Liver (tissue), 9 donors: ENCODE results near the gene SDHB. TPM values are rescaled to one million over a fixed set of nuclear protein-coding genes. Genes with fewer than 3 reads are reported as not detected.

Source experiments
- DNase-seq: peaks from one replicate; pipeline ENCODE4 v3.0.0-alpha.2; 2017; ENCODE audit warnings: low spot score
- H3K27ac ChIP-seq, 2 donors: one replicate each; pipeline ENCODE4 v1.7.0; 2013; ENCODE audit warnings: inconsistent platforms in 2 of 2, low read length in 2 of 2, control low read depth in 1 of 2, low read depth in 1 of 2, mild to moderate bottlenecking in 1 of 2
- H3K27me3 ChIP-seq, 4 donors: one replicate each; pipeline versions ENCODE4 v1.6.1 to v1.7.0; 2013; ENCODE audit warnings: low read length in 3 of 4, inconsistent platforms in 1 of 4, mild to moderate bottlenecking in 1 of 4, moderate library complexity in 1 of 4; ENCODE audit not compliant: control insufficient read depth in 4 of 4, insufficient read depth in 4 of 4
- H3K36me3 ChIP-seq, 4 donors: one replicate each; pipeline versions ENCODE4 v1.6.1 to v1.7.0; 2013; ENCODE audit warnings: low read length in 3 of 4, mild to moderate bottlenecking in 3 of 4, low read depth in 1 of 4, moderate library complexity in 1 of 4; ENCODE audit not compliant: control insufficient read depth in 4 of 4, insufficient read depth in 3 of 4
- H3K4me1 ChIP-seq, 4 donors: one replicate each; pipeline versions ENCODE4 v1.6.1 to v1.7.0; 2013; ENCODE audit warnings: low read length in 3 of 4, mild to moderate bottlenecking in 3 of 4, moderate library complexity in 1 of 4; ENCODE audit not compliant: control insufficient read depth in 4 of 4, insufficient read depth in 4 of 4
- H3K4me3 ChIP-seq, 3 donors: one replicate each; pipeline versions ENCODE4 v1.6.1 to v1.7.0; 2013; ENCODE audit warnings: low read length in 3 of 3, control low read depth in 1 of 3, low read depth in 1 of 3, mild to moderate bottlenecking in 1 of 3
- H3K9ac ChIP-seq, 2 donors: one replicate each; pipeline ENCODE4 v1.7.0; 2013; ENCODE audit warnings: low read length in 2 of 2, mild to moderate bottlenecking in 2 of 2, moderate library complexity in 2 of 2, control low read depth in 1 of 2, low read depth in 1 of 2
- H3K9me3 ChIP-seq, 4 donors: one replicate each; pipeline versions ENCODE4 v1.6.1 to v1.7.0; 2013; ENCODE audit warnings: low read length in 3 of 4; ENCODE audit not compliant: control insufficient read depth in 4 of 4
- EGR1 ChIP-seq, 2 donors: IDR thresholded peaks; 2 replicates each; pipeline ENCODE4 v1.6.1; 2016 to 2018; ENCODE audit warnings: antibody characterized with exemption in 2 of 2, low read depth in 2 of 2
- FOXA2 ChIP-seq: IDR thresholded peaks from 2 replicates; pipeline ENCODE4 v1.6.1; 2016; ENCODE audit warnings: antibody characterized with exemption
- GABPA ChIP-seq, 2 donors: IDR thresholded peaks in 1 of 2; conservative IDR thresholded peaks in 1 of 2; 2 replicates each; pipeline ENCODE4 v1.6.1; 2016; ENCODE audit warnings: antibody characterized with exemption in 2 of 2, mild to moderate bottlenecking in 1 of 2, moderate library complexity in 1 of 2
- HNF4A ChIP-seq, 2 donors: conservative IDR thresholded peaks; 2 replicates each; pipeline ENCODE4 v1.6.1; 2016; ENCODE audit warnings: antibody characterized with exemption in 2 of 2, mild to moderate bottlenecking in 2 of 2
- HNF4G ChIP-seq: IDR thresholded peaks from 2 replicates; pipeline ENCODE4 v1.6.1; 2016; ENCODE audit warnings: antibody characterized with exemption
- JUND ChIP-seq, 2 donors: IDR thresholded peaks; 2 replicates each; pipeline ENCODE4 v1.6.1; 2016; ENCODE audit warnings: antibody characterized with exemption in 2 of 2
- NR2F2 ChIP-seq: IDR thresholded peaks from 2 replicates; pipeline ENCODE4 v1.6.1; 2016; ENCODE audit warnings: antibody characterized with exemption
- RXRA ChIP-seq, 2 donors: IDR thresholded peaks; 2 replicates each; pipeline ENCODE4 v1.6.1; 2017 to 2018; ENCODE audit warnings: antibody characterized with exemption in 2 of 2, mild to moderate bottlenecking in 1 of 2
- SP1 ChIP-seq: IDR thresholded peaks from 2 replicates; pipeline ENCODE4 v1.6.1; 2018; ENCODE audit warnings: antibody characterized with exemption, mild to moderate bottlenecking
- TAF1 ChIP-seq: conservative IDR thresholded peaks from 2 replicates; pipeline ENCODE4 v1.6.1; 2016; ENCODE audit warnings: antibody characterized with exemption, mild to moderate bottlenecking
- WGBS: extraction: QIAGEN DNeasy Blood & Tissue Kit; methylation state at CpG from one replicate; pipeline ENCODE4 v1.1.7; 2013; 5-methylcytosine and 5-hydroxymethylcytosine counted together
- polyA plus RNA-seq, 2 donors: library from polyadenylated mRNA; stranded (reverse) in 1 of 2; unstranded in 1 of 2; fragments of 200-250 nt in 1 of 2; fragments of >200 nt in 1 of 2; fragmentation: Nextera tagmentation in 1 of 2; extraction: Ambion mirVana in 1 of 2; gene quantifications; one replicate each; pipeline versions ENCODE4 v1.2.1 to v1.2.3, GENCODE V29; 2013 to 2015
- total RNA-seq, 2 donors: library from RNA; depleted of rRNA; stranded (reverse); fragments of >200 nt; gene quantifications; one replicate each; pipeline ENCODE4 v1.2.3, GENCODE V29; 2014
- TF ChIP-seq, protein P1 (sequence below): IDR thresholded peaks from 2 replicates; pipeline ENCODE4 v1.6.1; 2016; ENCODE audit warnings: antibody characterized with exemption
- TF ChIP-seq, protein P2 (sequence below): IDR thresholded peaks from 2 replicates; pipeline ENCODE4 v1.6.1; 2016; ENCODE audit warnings: antibody characterized with exemption, mild to moderate bottlenecking
- TF ChIP-seq, protein P3 (sequence below): fragments of 150-350 bp; IDR thresholded peaks from 2 replicates; pipeline ENCODE4 v1.5.1; 2017; ENCODE audit warnings: improper control_type of control experiment, low read depth, low read length; ENCODE audit not compliant: missing input control
- TF ChIP-seq, protein P4 (sequence below): IDR thresholded peaks from 2 replicates; pipeline ENCODE4 v1.6.1; 2016; ENCODE audit warnings: antibody characterized with exemption
- donor health status: healthy.
- donor health status: healthy.
- donor health status: healthy.
- donor health status: healthy.
- donor health status: healthy.

Gene SDHB
- total and polyA plus RNA-seq, 4 donors: 73.9 to 279 (median 172) TPM

DNA sequence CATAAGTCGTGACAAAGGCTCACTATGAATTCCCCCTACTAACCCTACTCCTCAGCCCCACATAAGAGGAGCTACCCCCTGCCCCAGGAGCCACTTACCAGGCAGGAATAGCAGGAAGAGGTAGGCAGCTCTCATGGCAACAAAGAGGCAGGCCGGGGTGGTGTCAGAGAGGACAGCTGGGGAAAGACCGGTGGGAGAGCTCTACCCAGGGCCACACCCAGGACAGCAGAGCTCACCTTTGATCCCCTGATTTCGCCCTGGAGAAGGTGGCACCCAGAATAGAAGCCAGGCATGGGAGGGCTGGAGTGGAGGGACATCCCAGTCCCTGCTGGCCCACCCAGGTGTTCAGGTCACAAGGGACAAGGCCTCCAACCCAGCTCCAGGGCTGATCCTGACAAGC is 75.7 kb downstream of the SDHB start:
- no peaks in the 10 kb centered on the region for H3K9me3 ChIP-seq
- TF ChIP-seq HNF4G (no peak), JUND (IDR thresholded peaks at IDR 0.05) (no peak), TAF1 (no peak), NR2F2 (no peak), RXRA (IDR thresholded peaks at IDR 0.05) (no peak), HNF4A (conservative IDR thresholded peaks at IDR 0.05) (no peak)
- TF ChIP-seq, protein P1, sequence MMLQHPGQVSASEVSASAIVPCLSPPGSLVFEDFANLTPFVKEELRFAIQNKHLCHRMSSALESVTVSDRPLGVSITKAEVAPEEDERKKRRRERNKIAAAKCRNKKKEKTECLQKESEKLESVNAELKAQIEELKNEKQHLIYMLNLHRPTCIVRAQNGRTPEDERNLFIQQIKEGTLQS: no peak
- TF ChIP-seq, protein P2, sequence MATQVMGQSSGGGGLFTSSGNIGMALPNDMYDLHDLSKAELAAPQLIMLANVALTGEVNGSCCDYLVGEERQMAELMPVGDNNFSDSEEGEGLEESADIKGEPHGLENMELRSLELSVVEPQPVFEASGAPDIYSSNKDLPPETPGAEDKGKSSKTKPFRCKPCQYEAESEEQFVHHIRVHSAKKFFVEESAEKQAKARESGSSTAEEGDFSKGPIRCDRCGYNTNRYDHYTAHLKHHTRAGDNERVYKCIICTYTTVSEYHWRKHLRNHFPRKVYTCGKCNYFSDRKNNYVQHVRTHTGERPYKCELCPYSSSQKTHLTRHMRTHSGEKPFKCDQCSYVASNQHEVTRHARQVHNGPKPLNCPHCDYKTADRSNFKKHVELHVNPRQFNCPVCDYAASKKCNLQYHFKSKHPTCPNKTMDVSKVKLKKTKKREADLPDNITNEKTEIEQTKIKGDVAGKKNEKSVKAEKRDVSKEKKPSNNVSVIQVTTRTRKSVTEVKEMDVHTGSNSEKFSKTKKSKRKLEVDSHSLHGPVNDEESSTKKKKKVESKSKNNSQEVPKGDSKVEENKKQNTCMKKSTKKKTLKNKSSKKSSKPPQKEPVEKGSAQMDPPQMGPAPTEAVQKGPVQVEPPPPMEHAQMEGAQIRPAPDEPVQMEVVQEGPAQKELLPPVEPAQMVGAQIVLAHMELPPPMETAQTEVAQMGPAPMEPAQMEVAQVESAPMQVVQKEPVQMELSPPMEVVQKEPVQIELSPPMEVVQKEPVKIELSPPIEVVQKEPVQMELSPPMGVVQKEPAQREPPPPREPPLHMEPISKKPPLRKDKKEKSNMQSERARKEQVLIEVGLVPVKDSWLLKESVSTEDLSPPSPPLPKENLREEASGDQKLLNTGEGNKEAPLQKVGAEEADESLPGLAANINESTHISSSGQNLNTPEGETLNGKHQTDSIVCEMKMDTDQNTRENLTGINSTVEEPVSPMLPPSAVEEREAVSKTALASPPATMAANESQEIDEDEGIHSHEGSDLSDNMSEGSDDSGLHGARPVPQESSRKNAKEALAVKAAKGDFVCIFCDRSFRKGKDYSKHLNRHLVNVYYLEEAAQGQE: no peak
- no peak for DNase-seq
- H3K27me3 ChIP-seq: peaks cover 0 to 2% (median 0%) of the 10 kb centered on the region in 4 donors
- H3K27ac ChIP-seq: no peak overlapping the region
- no peak overlapping the region for H3K4me3 ChIP-seq
- H3K9ac ChIP-seq: no peak overlapping the region
- WGBS: 87% methylated on average over 4 of the region's 4 CpGs
- peaks cover 0 to 4% (median 0%) of the 10 kb centered on the region in 4 donors for H3K4me1 ChIP-seq
- H3K36me3 ChIP-seq: no peaks in the 10 kb centered on the region

DNA sequence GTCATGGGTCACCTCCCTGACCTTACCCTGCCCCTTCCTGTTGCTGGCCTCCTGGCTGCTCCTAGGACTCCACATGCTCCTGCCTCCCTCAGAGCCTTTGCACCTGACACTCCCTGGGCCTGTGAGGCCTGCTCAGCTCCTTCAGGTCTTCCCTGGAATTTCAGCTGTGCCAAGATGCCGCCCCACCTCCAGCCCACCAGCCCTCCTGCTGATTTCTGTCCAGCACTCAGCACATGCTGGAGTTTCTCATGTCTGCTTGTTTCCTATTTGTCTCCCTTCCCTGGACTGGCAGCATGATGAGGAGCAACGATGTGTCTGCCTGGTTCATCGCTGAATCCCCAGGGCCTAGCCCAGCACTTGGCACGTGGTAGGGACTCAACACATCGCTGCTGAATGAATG is 76.5 kb downstream of the SDHB start:
- H3K27ac ChIP-seq: no peak overlapping the region
- no peak overlapping the region for H3K9ac ChIP-seq

More for the DNA sequence above, 76.5 kb downstream of the SDHB start:
- DNase-seq: no peak
- Histone ChIP-seq H3K4me1 (peaks cover 0 to 4% (median 0%) of the 10 kb centered on the region in 4 donors), H3K4me3 (no peak overlapping the region), H3K9me3 (no peaks in the 10 kb centered on the region), H3K27me3 (peaks cover 0 to 2% (median 0%) of the 10 kb centered on the region in 4 donors), H3K36me3 (no peaks in the 10 kb centered on the region)
- no peak for TF ChIP-seq HNF4A (conservative IDR thresholded peaks at IDR 0.05)
- TF ChIP-seq HNF4G: no peak
- TF ChIP-seq, protein P2: no peak
- TF ChIP-seq FOXA2: no peak
- TF ChIP-seq RXRA (IDR thresholded peaks at IDR 0.05): no peak
- TF ChIP-seq NR2F2: no peak
- no peak for TF ChIP-seq GABPA (IDR thresholded peaks at IDR 0.05 in 1 of 2, conservative IDR thresholded peaks at IDR 0.05 in 1 of 2)
- TF ChIP-seq SP1: no peak
- no peak for TF ChIP-seq EGR1 (IDR thresholded peaks at IDR 0.05; ENCODE audit: low read depth in 2 of 2)
- TF ChIP-seq, protein P3, sequence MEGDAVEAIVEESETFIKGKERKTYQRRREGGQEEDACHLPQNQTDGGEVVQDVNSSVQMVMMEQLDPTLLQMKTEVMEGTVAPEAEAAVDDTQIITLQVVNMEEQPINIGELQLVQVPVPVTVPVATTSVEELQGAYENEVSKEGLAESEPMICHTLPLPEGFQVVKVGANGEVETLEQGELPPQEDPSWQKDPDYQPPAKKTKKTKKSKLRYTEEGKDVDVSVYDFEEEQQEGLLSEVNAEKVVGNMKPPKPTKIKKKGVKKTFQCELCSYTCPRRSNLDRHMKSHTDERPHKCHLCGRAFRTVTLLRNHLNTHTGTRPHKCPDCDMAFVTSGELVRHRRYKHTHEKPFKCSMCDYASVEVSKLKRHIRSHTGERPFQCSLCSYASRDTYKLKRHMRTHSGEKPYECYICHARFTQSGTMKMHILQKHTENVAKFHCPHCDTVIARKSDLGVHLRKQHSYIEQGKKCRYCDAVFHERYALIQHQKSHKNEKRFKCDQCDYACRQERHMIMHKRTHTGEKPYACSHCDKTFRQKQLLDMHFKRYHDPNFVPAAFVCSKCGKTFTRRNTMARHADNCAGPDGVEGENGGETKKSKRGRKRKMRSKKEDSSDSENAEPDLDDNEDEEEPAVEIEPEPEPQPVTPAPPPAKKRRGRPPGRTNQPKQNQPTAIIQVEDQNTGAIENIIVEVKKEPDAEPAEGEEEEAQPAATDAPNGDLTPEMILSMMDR: no peak
- TF ChIP-seq, protein P4, sequence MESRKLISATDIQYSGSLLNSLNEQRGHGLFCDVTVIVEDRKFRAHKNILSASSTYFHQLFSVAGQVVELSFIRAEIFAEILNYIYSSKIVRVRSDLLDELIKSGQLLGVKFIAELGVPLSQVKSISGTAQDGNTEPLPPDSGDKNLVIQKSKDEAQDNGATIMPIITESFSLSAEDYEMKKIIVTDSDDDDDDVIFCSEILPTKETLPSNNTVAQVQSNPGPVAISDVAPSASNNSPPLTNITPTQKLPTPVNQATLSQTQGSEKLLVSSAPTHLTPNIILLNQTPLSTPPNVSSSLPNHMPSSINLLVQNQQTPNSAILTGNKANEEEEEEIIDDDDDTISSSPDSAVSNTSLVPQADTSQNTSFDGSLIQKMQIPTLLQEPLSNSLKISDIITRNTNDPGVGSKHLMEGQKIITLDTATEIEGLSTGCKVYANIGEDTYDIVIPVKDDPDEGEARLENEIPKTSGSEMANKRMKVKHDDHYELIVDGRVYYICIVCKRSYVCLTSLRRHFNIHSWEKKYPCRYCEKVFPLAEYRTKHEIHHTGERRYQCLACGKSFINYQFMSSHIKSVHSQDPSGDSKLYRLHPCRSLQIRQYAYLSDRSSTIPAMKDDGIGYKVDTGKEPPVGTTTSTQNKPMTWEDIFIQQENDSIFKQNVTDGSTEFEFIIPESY: no peak
- WGBS: 95% methylated on average over 5 of the region's 5 CpGs
